IMR-90 (cell line): Measurements from ENCODE around the gene DSE.

Experiments used
- CEBPB ChIP-seq: IDR thresholded peaks from 2 replicates; pipeline ENCODE4 v1.6.1; 2012; ENCODE audit warnings: low read depth, low read length, improper control_type of control experiment
- FOS ChIP-seq: fragments of 150-350 bp; IDR thresholded peaks from 2 replicates; pipeline ENCODE4 v1.6.1; 2016; ENCODE audit warnings: low read depth, low read length
- MAFK ChIP-seq: IDR thresholded peaks from 2 replicates; pipeline ENCODE4 v1.6.1; 2012; ENCODE audit warnings: low read depth, low read length, improper control_type of control experiment
- MAZ ChIP-seq: IDR thresholded peaks from 2 replicates; pipeline ENCODE4 v1.6.1; 2012; ENCODE audit warnings: low read depth, mild to moderate bottlenecking, low read length, improper control_type of control experiment, moderate library complexity, borderline replicate concordance
- MXI1 ChIP-seq: IDR thresholded peaks from 2 replicates; pipeline ENCODE4 v1.6.1; 2012; ENCODE audit warnings: low read depth, mild to moderate bottlenecking, low read length, moderate library complexity, borderline replicate concordance
- POLR2A ChIP-seq: IDR thresholded peaks from 2 replicates; pipeline ENCODE4 v1.6.1; 2012; ENCODE audit warnings: mild to moderate bottlenecking, low read depth, low read length
- RAD21 ChIP-seq: IDR thresholded peaks from 2 replicates; pipeline ENCODE4 v1.6.1; 2012; ENCODE audit warnings: low read length, improper control_type of control experiment
- RFX5 ChIP-seq: IDR thresholded peaks from 2 replicates; pipeline ENCODE4 v1.8.0; 2012; ENCODE audit warnings: low read depth, mild to moderate bottlenecking, low read length, moderate library complexity
- SMC3 ChIP-seq: fragments of 150-350 bp; IDR thresholded peaks from 2 replicates; pipeline ENCODE4 v1.6.1; 2016; ENCODE audit warnings: low read depth, mild to moderate bottlenecking, antibody characterized with exemption, low read length, moderate library complexity
- TF ChIP-seq, protein P1 (sequence below): conservative IDR thresholded peaks from 2 replicates; pipeline ENCODE4 v1.5.1; 2012; ENCODE audit warnings: mild to moderate bottlenecking, low read depth, low read length, improper control_type of control experiment
- TF ChIP-seq, protein P2 (sequence below): fragments of 150-350 bp; IDR thresholded peaks from 2 replicates; pipeline ENCODE4 v1.6.1; 2017; ENCODE audit warnings: mild to moderate bottlenecking, antibody characterized with exemption, low read length, low read depth
- TF ChIP-seq, protein P3 (sequence below): fragments of 150-350 bp; IDR thresholded peaks from 2 replicates; pipeline ENCODE4 v1.6.1; 2016; ENCODE audit warnings: low read depth, mild to moderate bottlenecking, low read length, moderate library complexity, borderline replicate concordance

DNA sequence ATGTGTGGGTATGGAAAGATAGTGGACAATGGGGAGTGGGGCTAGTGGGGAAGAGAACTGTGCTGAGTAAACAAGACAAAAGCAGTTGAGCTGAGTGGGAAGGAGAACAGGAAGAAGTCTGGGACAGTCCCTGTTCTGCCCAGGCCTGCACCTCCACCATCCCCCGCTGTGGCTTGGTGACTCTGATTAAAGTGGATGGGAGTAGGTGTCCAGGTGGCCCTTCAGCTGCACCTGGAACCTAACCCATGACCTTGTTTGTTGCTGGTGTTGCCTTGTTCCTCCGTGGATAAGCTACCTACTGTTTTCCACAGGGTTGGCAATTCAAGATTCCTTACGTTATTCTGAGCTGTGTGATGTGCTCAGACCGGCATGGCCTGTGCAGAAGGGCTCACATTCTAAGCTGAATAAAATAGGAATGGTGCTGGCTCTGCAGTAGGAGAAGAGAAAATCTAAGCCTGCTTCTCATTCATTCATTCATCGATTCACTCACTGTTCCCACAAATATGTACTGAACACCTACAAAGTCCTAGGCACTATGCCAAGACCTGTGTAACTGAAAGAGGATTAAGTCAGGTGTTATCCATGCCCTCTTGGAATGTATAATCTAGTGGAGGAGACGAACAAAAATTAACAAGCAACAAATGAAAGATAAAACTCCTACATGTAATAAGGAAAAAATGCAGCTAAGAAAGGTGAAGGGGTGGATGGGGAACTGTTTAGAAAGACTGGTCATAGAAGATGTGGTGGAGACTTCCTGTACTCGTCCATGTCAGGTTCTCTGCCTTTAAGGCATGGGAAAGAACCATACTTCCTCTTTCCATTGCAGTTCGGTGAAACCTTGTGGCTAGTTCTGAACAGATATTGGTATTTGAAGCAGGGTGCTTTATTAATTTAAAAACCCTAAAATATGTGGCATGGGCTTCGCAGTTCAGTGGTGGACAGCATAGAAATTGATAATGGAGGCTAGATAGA is 80.3 kb downstream of the DSE start:
- TF ChIP-seq POLR2A (no peak), RFX5 (no peak), MAFK (no peak), SMC3 (no peak), MAZ (no peak), CEBPB (no peak), RAD21 (no peak), MXI1 (no peak), FOS (no peak)
- TF ChIP-seq, protein P1, sequence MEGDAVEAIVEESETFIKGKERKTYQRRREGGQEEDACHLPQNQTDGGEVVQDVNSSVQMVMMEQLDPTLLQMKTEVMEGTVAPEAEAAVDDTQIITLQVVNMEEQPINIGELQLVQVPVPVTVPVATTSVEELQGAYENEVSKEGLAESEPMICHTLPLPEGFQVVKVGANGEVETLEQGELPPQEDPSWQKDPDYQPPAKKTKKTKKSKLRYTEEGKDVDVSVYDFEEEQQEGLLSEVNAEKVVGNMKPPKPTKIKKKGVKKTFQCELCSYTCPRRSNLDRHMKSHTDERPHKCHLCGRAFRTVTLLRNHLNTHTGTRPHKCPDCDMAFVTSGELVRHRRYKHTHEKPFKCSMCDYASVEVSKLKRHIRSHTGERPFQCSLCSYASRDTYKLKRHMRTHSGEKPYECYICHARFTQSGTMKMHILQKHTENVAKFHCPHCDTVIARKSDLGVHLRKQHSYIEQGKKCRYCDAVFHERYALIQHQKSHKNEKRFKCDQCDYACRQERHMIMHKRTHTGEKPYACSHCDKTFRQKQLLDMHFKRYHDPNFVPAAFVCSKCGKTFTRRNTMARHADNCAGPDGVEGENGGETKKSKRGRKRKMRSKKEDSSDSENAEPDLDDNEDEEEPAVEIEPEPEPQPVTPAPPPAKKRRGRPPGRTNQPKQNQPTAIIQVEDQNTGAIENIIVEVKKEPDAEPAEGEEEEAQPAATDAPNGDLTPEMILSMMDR: no peak
- TF ChIP-seq, protein P2, sequence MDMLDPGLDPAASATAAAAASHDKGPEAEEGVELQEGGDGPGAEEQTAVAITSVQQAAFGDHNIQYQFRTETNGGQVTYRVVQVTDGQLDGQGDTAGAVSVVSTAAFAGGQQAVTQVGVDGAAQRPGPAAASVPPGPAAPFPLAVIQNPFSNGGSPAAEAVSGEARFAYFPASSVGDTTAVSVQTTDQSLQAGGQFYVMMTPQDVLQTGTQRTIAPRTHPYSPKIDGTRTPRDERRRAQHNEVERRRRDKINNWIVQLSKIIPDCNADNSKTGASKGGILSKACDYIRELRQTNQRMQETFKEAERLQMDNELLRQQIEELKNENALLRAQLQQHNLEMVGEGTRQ: no peak
- TF ChIP-seq, protein P3, sequence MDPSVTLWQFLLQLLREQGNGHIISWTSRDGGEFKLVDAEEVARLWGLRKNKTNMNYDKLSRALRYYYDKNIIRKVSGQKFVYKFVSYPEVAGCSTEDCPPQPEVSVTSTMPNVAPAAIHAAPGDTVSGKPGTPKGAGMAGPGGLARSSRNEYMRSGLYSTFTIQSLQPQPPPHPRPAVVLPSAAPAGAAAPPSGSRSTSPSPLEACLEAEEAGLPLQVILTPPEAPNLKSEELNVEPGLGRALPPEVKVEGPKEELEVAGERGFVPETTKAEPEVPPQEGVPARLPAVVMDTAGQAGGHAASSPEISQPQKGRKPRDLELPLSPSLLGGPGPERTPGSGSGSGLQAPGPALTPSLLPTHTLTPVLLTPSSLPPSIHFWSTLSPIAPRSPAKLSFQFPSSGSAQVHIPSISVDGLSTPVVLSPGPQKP: no peak
